Thyroid gland (tissue), 4 donors: Measurements from ENCODE around the gene FAM13C.

Source experiments
- CTCF ChIP-seq, 6 experiments: fragments of 200-600 bp in 3 of 6; fragments of 450-650 bp in 3 of 6; sonication (generic) in 3 of 6; IDR thresholded peaks; one replicate each; pipeline ENCODE4 v1.5.1; 2016 to 2019; ENCODE audit warnings: antibody characterized with exemption in 6 of 6, mild to moderate bottlenecking in 2 of 6, inconsistent platforms in 1 of 6, moderate library complexity in 1 of 6
- POLR2A ChIP-seq, 2 donors: fragments of 450-650 bp; IDR thresholded peaks; one replicate each; pipeline ENCODE4 v1.6.1; 2017; ENCODE audit warnings: antibody characterized with exemption in 2 of 2, mild to moderate bottlenecking in 2 of 2, moderate library complexity in 1 of 2

DNA sequence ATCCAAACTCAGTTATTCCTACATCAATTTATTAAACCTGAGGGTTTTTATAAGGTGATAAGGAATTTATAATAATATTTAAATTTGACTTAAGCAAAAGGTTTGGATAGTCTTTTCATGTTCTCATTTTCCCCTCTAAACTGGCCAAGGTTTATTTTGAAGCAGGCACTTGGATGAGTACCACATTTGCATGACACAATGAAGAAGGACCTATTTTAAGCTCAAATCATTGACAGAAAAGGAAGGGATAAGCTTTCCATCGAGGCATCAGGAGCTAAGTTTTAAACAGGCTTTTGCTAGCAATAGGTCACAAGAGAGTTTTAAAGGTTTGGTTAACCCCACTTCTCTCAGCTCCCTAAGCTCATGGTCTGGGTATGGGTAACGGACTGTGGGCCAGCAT, 28.7 kb upstream of the FAM13C start:
- no peak for TF ChIP-seq POLR2A (IDR thresholded peaks at IDR 0.05)
- no peak for TF ChIP-seq CTCF (IDR thresholded peaks at IDR 0.05)
